Ammon's horn (tissue), 1 donor: ENCODE results near the gene EFNA3.
A peak's percentile ranks its signal among the peaks of the same experiment; 100 is the strongest.

ENCODE experiments used
- DNase-seq: peaks from one replicate; pipeline ENCODE4 v3.0.0-alpha.2; 2016; ENCODE audit warnings: low spot score

The EFNA3 gene

GRCh38 chr1:155133799-155134281, 55.2 kb downstream of the EFNA3 start:
- no peak for DNase-seq

- DNase-seq = no peak
Observed at GRCh38 chr1:155134322-155134721, 55.7 kb downstream of the EFNA3 start.

GRCh38 chr1:155134880-155135414, 56.3 kb downstream of the EFNA3 start:
- DNase-seq = peak; percentile 77

- DNase-seq = peak; percentile 96
Observed at GRCh38 chr1:155135415-155136028, 56.9 kb downstream of the EFNA3 start, which contains the start of gene SLC50A1. SLC50A1 (plus strand) TSS chr1:155135852; CDS start chr1:155135912, 60 bp downstream.

DNA sequence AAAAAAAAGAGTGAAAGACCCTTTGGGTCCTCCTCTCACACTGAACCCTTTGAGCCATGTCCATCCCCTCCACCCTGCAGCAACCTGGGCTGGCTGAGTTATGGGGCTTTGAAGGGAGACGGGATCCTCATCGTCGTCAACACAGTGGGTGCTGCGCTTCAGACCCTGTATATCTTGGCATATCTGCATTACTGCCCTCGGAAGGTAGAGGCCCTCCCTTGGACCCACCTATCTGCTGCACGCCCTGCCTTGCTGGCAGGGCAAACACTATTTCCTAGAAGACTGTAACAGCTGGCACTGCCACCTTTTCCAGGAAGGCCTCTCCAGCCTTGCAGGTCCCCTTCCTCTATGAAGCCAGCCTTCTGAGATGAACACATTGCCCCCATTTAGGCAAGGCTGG, 58.1 kb downstream of the EFNA3 start:
- no peak for DNase-seq
